HepG2 (cell line): ENCODE measurements around the gene JAGN1. TPM values are rescaled to one million over a fixed set of nuclear protein-coding genes. Genes with fewer than 3 reads are reported as not detected.

Experiments
- ATAC-seq: fragments of 200-7000 bp; cut with Tn5 transposase; 3 replicates; pipeline ENCODE4 v1.9.1; 2020; ENCODE audit warnings: mild to moderate bottlenecking, moderate library complexity
- BruUV-seq: library from RNA; stranded (reverse); fragments of 400-500 nt; replicated peaks from 2 replicates; lab custom pipeline; 2021; lab: Mats Ljungman, UMichigan
- CTCF ChIA-PET: fragments of 300-600 bp; formaldehyde crosslinking; extraction: SDS; loops from one replicate; lab custom pipeline; 2021; ENCODE audit warnings: low total read pairs, inconsistent platforms, low intra/inter-chr PET ratio; lab: Yijun Ruan, JAX
- POLR2A ChIA-PET: fragments of 350-600 bp; sonication (Branson Sonifier 250); formaldehyde crosslinking; loops from one replicate; lab custom pipeline; 2020; ENCODE audit warnings: antibody characterized with exemption, inconsistent platforms; lab: Yijun Ruan, JAX
- DNase-seq: peaks from one replicate; pipeline ENCODE4 v3.0.0-alpha.2; 2015; ENCODE audit warnings: low spot score
- FAIRE-seq: peaks from 3 replicates; lab custom pipeline; 2011; peaks lifted over from hg19 to GRCh38; lab: Jason Lieb, UNC
- H2AFZ ChIP-seq: one replicate; pipeline ENCODE4 v1.6.1; 2011; ENCODE audit warnings: low read length, inconsistent platforms
- H3K27ac ChIP-seq: fragments of 300-600 bp; 3 replicates; pipeline ENCODE4 v1.8.0; 2011; ENCODE audit warnings: mixed run types, mild to moderate bottlenecking, mixed read lengths, low read length, inconsistent platforms; ENCODE audit not compliant: insufficient read depth; ENCODE audit errors: extremely low read length
- H3K27me3 ChIP-seq, 2 experiments: fragments of 200-600 bp in 1 of 2; 2 replicates in 1 of 2; 3 replicates in 1 of 2; pipeline versions ENCODE4 v1.6.0 to v1.8.0; 2011; ENCODE audit warnings: low read length in 2 of 2, mild to moderate bottlenecking in 2 of 2, moderate library complexity in 2 of 2, inconsistent platforms in 1 of 2; ENCODE audit not compliant: insufficient read depth in 2 of 2, control insufficient read depth in 1 of 2
- H3K36me3 ChIP-seq, 2 experiments: fragments of 200-600 bp in 1 of 2; replicated peaks in 1 of 2; 2 replicates in 1 of 2; 3 replicates in 1 of 2; pipeline versions ENCODE4 v1.5.1 to v1.8.0; 2011; ENCODE audit warnings: low read length in 2 of 2, inconsistent platforms in 1 of 2; ENCODE audit not compliant: insufficient read depth in 2 of 2, control insufficient read depth in 1 of 2
- H3K4me1 ChIP-seq: 2 replicates; pipeline ENCODE4 v1.5.1; 2012; ENCODE audit warnings: low read length, inconsistent platforms; ENCODE audit not compliant: insufficient read depth
- H3K4me2 ChIP-seq: 2 replicates; pipeline ENCODE4 v1.6.0; 2011; ENCODE audit warnings: low read depth, low read length, inconsistent platforms
- H3K4me3 ChIP-seq, 3 experiments: fragments of 200-600 bp in 1 of 3; sonication (generic), shearing (Covaris generic) in 1 of 3; replicated peaks in 1 of 3; 2 replicates each; pipeline ENCODE4 v1.5.1; 2011 to 2016; ENCODE audit warnings: low read length in 3 of 3, inconsistent platforms in 2 of 3, low read depth in 2 of 3, mild to moderate bottlenecking in 2 of 3, control low read depth in 1 of 3, mixed read lengths in 1 of 3; ENCODE audit not compliant: insufficient read depth in 1 of 3
- H3K79me2 ChIP-seq: one replicate; pipeline ENCODE4 v1.6.1; 2011; ENCODE audit warnings: low read length, inconsistent platforms; ENCODE audit not compliant: insufficient read depth
- H3K9ac ChIP-seq: 2 replicates; pipeline ENCODE4 v1.6.0; 2011; ENCODE audit warnings: mild to moderate bottlenecking, low read depth, low read length, inconsistent platforms; ENCODE audit not compliant: insufficient read depth
- H3K9me3 ChIP-seq: 2 replicates; pipeline ENCODE4 v1.5.1; 2012; ENCODE audit warnings: mild to moderate bottlenecking, low read length
- H4K20me1 ChIP-seq: 2 replicates; pipeline ENCODE4 v1.6.0; 2011; ENCODE audit warnings: inconsistent platforms, mild to moderate bottlenecking, low read length, moderate library complexity; ENCODE audit not compliant: insufficient read depth
- MAFF ChIP-seq: IDR thresholded peaks from 2 replicates; pipeline ENCODE4 v1.6.1; 2011; ENCODE audit warnings: low read depth, low read length, improper control_type of control experiment
- MAFK ChIP-seq, 2 experiments: IDR thresholded peaks in 1 of 2; conservative IDR thresholded peaks in 1 of 2; 2 replicates each; pipeline ENCODE4 v1.6.1; 2011; ENCODE audit warnings: improper control_type of control experiment in 2 of 2, low read length in 2 of 2
- NFE2L2 ChIP-seq: fragments of 150-350 bp; IDR thresholded peaks from 2 replicates; pipeline ENCODE4 v1.6.1; 2014; ENCODE audit warnings: low read length
- PCBP2 ChIP-seq: fragments of 200-400 bp; formaldehyde crosslinking; optimal IDR thresholded peaks from 2 replicates; pipeline ENCODE3; 2018; ENCODE audit warnings: low read length, low read depth; ENCODE audit not compliant: poor library complexity, severe bottlenecking
- WGBS: methylation state at CpG from one replicate; pipeline ENCODE4 v1.1.6; 2017; ENCODE audit warnings: low lambda C conversion rate; 5-methylcytosine and 5-hydroxymethylcytosine counted together
- in situ Hi-C: cut with HindIII; loops from 2 replicates; pipeline ENCODE4 v1.10.0; 2017; ENCODE audit warnings: low pct_unique_long_range_greater_than_20kb; ENCODE audit not compliant: extremely low pct_ligation_motif_present
- intact Hi-C: fragments of 100-400 bp; cut with micrococcal nuclease; formaldehyde crosslinking; loops from one replicate; pipeline ENCODE4 v1.10.0; 2022; ENCODE audit not compliant: unreplicated experiment
- polyA plus RNA-seq, 8 experiments: library from polyadenylated mRNA; depleted of rRNA in 3 of 8; stranded (reverse) in 7 of 8; unstranded in 1 of 8; fragments of >200 nt; fragmentation: Illumina TruSeq in 4 of 8; extraction: Trizol in 4 of 8; gene quantifications; 2 replicates each; pipeline versions ENCODE4 v1.2.1 to v1.2.3, GENCODE V29; 2011 to 2016; ENCODE audit warnings: low read depth in 4 of 8, missing spikeins in 1 of 8, mixed read lengths in 1 of 8; ENCODE audit not compliant: insufficient read depth in 1 of 8
- total RNA-seq, 5 experiments: library from RNA; depleted of rRNA; stranded (reverse); fragments of >200 nt; fragmentation: Illumina TruSeq; extraction: Trizol; gene quantifications; 2 replicates each; pipeline ENCODE4 v1.2.3, GENCODE V29; 2016; ENCODE audit warnings: low read depth in 1 of 5
- TF ChIP-seq, protein P1 (sequence below): sonication (generic); formaldehyde crosslinking; IDR thresholded peaks from 2 replicates; pipeline ENCODE4 v1.5.0; 2020; ENCODE audit warnings: mild to moderate bottlenecking, missing genetic modification reagents
- TF ChIP-seq, protein P2 (sequence below): sonication (generic); formaldehyde crosslinking; IDR thresholded peaks from 2 replicates; pipeline ENCODE4 v1.9.0; 2021; ENCODE audit warnings: mild to moderate bottlenecking, missing genetic modification reagents
- TF ChIP-seq, protein P3 (sequence below): sonication (generic); formaldehyde crosslinking; IDR thresholded peaks from 2 replicates; pipeline ENCODE4 v1.5.0; 2020; ENCODE audit warnings: mild to moderate bottlenecking, missing genetic modification reagents
- TF ChIP-seq, protein P4 (sequence below): sonication (generic); formaldehyde crosslinking; IDR thresholded peaks from 2 replicates; pipeline ENCODE4 v1.8.0; 2022; ENCODE audit warnings: mild to moderate bottlenecking, missing genetic modification reagents

Gene JAGN1
- total and polyA plus RNA-seq, 2 of the 13 experiments (the other 11 are each of a cell fraction or from before 2014, with no cell fraction given), result 49.9 to 50.9 TPM

DNA sequence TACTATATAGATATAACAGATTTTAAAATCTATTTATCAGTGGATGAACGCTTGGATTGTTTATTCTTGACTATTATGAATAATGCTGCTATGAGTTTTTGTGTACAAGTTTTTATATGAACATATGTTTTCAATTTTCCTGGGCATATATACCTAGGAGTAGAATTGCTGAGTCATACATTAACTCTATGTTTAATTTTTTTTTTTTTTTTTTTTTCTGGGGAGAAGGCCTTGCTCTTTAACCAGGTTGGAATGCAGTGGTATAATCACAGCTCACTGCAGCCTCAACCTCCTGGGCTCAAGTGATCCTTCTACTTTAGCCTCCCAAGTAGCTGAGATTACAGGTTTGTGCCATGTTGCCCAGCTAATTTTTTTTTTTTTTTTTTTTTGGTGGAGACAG lies 19.4 kb upstream of the JAGN1 start:
- TF ChIP-seq, protein P1, sequence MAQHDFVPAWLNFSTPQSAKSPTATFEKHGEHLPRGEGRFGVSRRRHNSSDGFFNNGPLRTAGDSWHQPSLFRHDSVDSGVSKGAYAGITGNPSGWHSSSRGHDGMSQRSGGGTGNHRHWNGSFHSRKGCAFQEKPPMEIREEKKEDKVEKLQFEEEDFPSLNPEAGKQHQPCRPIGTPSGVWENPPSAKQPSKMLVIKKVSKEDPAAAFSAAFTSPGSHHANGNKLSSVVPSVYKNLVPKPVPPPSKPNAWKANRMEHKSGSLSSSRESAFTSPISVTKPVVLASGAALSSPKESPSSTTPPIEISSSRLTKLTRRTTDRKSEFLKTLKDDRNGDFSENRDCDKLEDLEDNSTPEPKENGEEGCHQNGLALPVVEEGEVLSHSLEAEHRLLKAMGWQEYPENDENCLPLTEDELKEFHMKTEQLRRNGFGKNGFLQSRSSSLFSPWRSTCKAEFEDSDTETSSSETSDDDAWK (CRISPR knock-in tag), result no peak
- TF ChIP-seq, protein P2, sequence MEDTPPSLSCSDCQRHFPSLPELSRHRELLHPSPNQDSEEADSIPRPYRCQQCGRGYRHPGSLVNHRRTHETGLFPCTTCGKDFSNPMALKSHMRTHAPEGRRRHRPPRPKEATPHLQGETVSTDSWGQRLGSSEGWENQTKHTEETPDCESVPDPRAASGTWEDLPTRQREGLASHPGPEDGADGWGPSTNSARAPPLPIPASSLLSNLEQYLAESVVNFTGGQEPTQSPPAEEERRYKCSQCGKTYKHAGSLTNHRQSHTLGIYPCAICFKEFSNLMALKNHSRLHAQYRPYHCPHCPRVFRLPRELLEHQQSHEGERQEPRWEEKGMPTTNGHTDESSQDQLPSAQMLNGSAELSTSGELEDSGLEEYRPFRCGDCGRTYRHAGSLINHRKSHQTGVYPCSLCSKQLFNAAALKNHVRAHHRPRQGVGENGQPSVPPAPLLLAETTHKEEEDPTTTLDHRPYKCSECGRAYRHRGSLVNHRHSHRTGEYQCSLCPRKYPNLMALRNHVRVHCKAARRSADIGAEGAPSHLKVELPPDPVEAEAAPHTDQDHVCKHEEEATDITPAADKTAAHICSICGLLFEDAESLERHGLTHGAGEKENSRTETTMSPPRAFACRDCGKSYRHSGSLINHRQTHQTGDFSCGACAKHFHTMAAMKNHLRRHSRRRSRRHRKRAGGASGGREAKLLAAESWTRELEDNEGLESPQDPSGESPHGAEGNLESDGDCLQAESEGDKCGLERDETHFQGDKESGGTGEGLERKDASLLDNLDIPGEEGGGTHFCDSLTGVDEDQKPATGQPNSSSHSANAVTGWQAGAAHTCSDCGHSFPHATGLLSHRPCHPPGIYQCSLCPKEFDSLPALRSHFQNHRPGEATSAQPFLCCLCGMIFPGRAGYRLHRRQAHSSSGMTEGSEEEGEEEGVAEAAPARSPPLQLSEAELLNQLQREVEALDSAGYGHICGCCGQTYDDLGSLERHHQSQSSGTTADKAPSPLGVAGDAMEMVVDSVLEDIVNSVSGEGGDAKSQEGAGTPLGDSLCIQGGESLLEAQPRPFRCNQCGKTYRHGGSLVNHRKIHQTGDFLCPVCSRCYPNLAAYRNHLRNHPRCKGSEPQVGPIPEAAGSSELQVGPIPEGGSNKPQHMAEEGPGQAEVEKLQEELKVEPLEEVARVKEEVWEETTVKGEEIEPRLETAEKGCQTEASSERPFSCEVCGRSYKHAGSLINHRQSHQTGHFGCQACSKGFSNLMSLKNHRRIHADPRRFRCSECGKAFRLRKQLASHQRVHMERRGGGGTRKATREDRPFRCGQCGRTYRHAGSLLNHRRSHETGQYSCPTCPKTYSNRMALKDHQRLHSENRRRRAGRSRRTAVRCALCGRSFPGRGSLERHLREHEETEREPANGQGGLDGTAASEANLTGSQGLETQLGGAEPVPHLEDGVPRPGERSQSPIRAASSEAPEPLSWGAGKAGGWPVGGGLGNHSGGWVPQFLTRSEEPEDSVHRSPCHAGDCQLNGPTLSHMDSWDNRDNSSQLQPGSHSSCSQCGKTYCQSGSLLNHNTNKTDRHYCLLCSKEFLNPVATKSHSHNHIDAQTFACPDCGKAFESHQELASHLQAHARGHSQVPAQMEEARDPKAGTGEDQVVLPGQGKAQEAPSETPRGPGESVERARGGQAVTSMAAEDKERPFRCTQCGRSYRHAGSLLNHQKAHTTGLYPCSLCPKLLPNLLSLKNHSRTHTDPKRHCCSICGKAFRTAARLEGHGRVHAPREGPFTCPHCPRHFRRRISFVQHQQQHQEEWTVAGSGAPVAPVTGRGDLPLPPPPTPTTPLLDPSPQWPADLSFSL (CRISPR knock-in tag), result no peak
- TF ChIP-seq PCBP2, result no peak
- TF ChIP-seq NFE2L2, result peak; percentile 94
- peak; percentile 93 to 97 for TF ChIP-seq MAFK (conservative IDR thresholded peaks at IDR 0.05 in 1 of 2, IDR thresholded peaks at IDR 0.05 in 1 of 2; ENCODE audit: low read length in 2 of 2)
- peak; percentile 91 for TF ChIP-seq MAFF
- TF ChIP-seq, protein P3, sequence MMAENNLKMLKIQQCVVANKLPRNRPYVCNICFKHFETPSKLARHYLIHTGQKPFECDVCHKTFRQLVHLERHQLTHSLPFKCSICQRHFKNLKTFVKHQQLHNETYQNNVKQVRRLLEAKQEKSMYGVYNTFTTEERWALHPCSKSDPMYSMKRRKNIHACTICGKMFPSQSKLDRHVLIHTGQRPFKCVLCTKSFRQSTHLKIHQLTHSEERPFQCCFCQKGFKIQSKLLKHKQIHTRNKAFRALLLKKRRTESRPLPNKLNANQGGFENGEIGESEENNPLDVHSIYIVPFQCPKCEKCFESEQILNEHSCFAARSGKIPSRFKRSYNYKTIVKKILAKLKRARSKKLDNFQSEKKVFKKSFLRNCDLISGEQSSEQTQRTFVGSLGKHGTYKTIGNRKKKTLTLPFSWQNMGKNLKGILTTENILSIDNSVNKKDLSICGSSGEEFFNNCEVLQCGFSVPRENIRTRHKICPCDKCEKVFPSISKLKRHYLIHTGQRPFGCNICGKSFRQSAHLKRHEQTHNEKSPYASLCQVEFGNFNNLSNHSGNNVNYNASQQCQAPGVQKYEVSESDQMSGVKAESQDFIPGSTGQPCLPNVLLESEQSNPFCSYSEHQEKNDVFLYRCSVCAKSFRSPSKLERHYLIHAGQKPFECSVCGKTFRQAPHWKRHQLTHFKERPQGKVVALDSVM (CRISPR knock-in tag), result peak; percentile 85
- TF ChIP-seq, protein P4, sequence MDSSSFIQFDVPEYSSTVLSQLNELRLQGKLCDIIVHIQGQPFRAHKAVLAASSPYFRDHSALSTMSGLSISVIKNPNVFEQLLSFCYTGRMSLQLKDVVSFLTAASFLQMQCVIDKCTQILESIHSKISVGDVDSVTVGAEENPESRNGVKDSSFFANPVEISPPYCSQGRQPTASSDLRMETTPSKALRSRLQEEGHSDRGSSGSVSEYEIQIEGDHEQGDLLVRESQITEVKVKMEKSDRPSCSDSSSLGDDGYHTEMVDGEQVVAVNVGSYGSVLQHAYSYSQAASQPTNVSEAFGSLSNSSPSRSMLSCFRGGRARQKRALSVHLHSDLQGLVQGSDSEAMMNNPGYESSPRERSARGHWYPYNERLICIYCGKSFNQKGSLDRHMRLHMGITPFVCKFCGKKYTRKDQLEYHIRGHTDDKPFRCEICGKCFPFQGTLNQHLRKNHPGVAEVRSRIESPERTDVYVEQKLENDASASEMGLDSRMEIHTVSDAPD (CRISPR knock-in tag), result no peak
- TF ChIP-seq, all 625 proteins: peak for 4
- 98% methylated on average over 1 of the region's 1 CpG for WGBS
- H3K36me3 ChIP-seq, result no peaks in the 10 kb centered on the region
- peak overlapping the region; percentile 9 for H3K27ac ChIP-seq
- H3K27me3 ChIP-seq, result no peaks in the 10 kb centered on the region
- in situ Hi-C loops, result no loop called here
- H3K79me2 ChIP-seq, result no peaks in the 10 kb centered on the region
- FAIRE-seq (no peak), DNase-seq (peak; percentile 22), ATAC-seq (no peak; the same call in 2 of the 3 replicates)
- H2AFZ ChIP-seq, result no peak overlapping the region
- ChIA-PET POLR2A (interaction anchor here (0.8 kb wide), 1 partner anchor 20 kb away, joined by 3 read pairs; no protein-coding TSS in a partner anchor), CTCF (no interaction called here)
- no peak overlapping the region for H3K9ac ChIP-seq
- BruUV-seq, result no TSS peak
- H3K9me3 ChIP-seq, result no peaks in the 10 kb centered on the region
- H3K4me1 ChIP-seq, result peaks cover 20% of the 10 kb centered on the region
- no peak overlapping the region for H3K4me2 ChIP-seq
- H3K4me3 ChIP-seq, result no peak overlapping the region
- intact Hi-C loops, result no loop called here
- no peaks in the 10 kb centered on the region for H4K20me1 ChIP-seq
